H1 (cell line): Measurements from ENCODE around the gene TMEM44. TPM values are rescaled to one million over a fixed set of nuclear protein-coding genes. Genes with fewer than 3 reads are reported as not detected.

Experiments
- CTCF ChIA-PET: fragments of 300-600 bp; sonication (Branson Sonifier 250); formaldehyde crosslinking; loops from one replicate; lab custom pipeline; 2021; ENCODE audit not compliant: partially characterized antibody; lab: Charles Lee
- POLR2A ChIA-PET: fragments of 300-600 bp; sonication (Branson Sonifier 250); formaldehyde crosslinking; loops from one replicate; lab custom pipeline; 2021; ENCODE audit warnings: inconsistent platforms; ENCODE audit not compliant: partially characterized antibody; lab: Charles Lee
- DNase-seq, 2 experiments: peaks; one replicate each; pipeline versions ENCODE4 v3.0.0 to v3.0.0-alpha.2; 2010 to 2022; ENCODE audit warnings: low spot score in 2 of 2, low read depth in 1 of 2, mixed read lengths in 1 of 2
- FAIRE-seq: peaks from 2 replicates; lab custom pipeline; 2011; peaks lifted over from hg19 to GRCh38; lab: Jason Lieb, UNC
- H2AFZ ChIP-seq: 2 replicates; pipeline ENCODE4 v1.8.1; 2012; ENCODE audit warnings: low read length, inconsistent platforms
- H2AK5ac ChIP-seq: 2 replicates; pipeline ENCODE4 v1.6.1; 2013; ENCODE audit warnings: low read depth, low read length
- H2BK120ac ChIP-seq: replicated peaks from 2 replicates; pipeline ENCODE3; 2013; ENCODE audit warnings: low read depth, low read length, inconsistent platforms
- H2BK12ac ChIP-seq: 2 replicates; pipeline ENCODE4 v1.6.1; 2013; ENCODE audit warnings: low read depth, low read length
- H2BK15ac ChIP-seq: 2 replicates; pipeline ENCODE4 v1.6.1; 2013; ENCODE audit warnings: low read length
- H2BK20ac ChIP-seq: 2 replicates; pipeline ENCODE4 v1.6.1; 2013; ENCODE audit warnings: low read length
- H2BK5ac ChIP-seq: 2 replicates; pipeline ENCODE4 v1.6.1; 2013; ENCODE audit warnings: low read depth, low read length
- H3K14ac ChIP-seq: 2 replicates; pipeline ENCODE4 v1.6.1; 2013; ENCODE audit warnings: inconsistent platforms; ENCODE audit not compliant: insufficient read length
- H3K18ac ChIP-seq: 2 replicates; pipeline ENCODE4 v1.6.1; 2013; ENCODE audit warnings: low read length; ENCODE audit errors: extremely low read depth
- H3K23ac ChIP-seq: 2 replicates; pipeline ENCODE4 v1.6.1; 2013; ENCODE audit warnings: inconsistent platforms; ENCODE audit not compliant: insufficient read length
- H3K23me2 ChIP-seq: 2 replicates; pipeline ENCODE4 v1.6.1; 2013; ENCODE audit warnings: low read depth, low read length
- H3K27ac ChIP-seq: 2 replicates; pipeline ENCODE4 v1.6.1; 2011; ENCODE audit warnings: low read depth, low read length, inconsistent platforms
- H3K27me3 ChIP-seq, 4 experiments: replicated peaks in 1 of 4; 1 replicate in 1 of 4; 2 replicates in 3 of 4; pipeline versions ENCODE4 v1.6.1 to v1.8.1; 2011 to 2013; ENCODE audit warnings: low read length in 3 of 4, mild to moderate bottlenecking in 3 of 4, inconsistent platforms in 2 of 4, mixed read lengths in 2 of 4, moderate library complexity in 1 of 4; ENCODE audit not compliant: control insufficient read depth in 3 of 4, insufficient read depth in 3 of 4; ENCODE audit errors: extremely low read depth in 1 of 4
- H3K36me3 ChIP-seq, 4 experiments: 2 replicates each; pipeline versions ENCODE4 v1.6.1 to v1.8.1; 2011 to 2013; ENCODE audit warnings: mild to moderate bottlenecking in 4 of 4, low read length in 3 of 4, moderate library complexity in 2 of 4, control low read depth in 1 of 4, inconsistent platforms in 1 of 4; ENCODE audit not compliant: insufficient read depth in 4 of 4, control insufficient read depth in 2 of 4
- H3K4ac ChIP-seq: replicated peaks from 2 replicates; pipeline ENCODE3; 2013; ENCODE audit warnings: low read length, low read depth, mixed read lengths, inconsistent platforms; ENCODE audit not compliant: insufficient read length
- H3K4me1 ChIP-seq, 4 experiments: replicated peaks in 1 of 4; 1 replicate in 1 of 4; 2 replicates in 3 of 4; pipeline versions ENCODE4 v1.6.1 to v1.8.1; 2011 to 2013; ENCODE audit warnings: low read length in 3 of 4, inconsistent platforms in 2 of 4, mixed read lengths in 1 of 4; ENCODE audit not compliant: insufficient read depth in 4 of 4, control insufficient read depth in 3 of 4
- H3K4me2 ChIP-seq, 2 experiments: 2 replicates each; pipeline versions ENCODE4 v1.6.1 to v1.8.1; 2011 to 2013; ENCODE audit warnings: low read depth in 2 of 2, low read length in 2 of 2, control low read depth in 1 of 2, inconsistent platforms in 1 of 2, mild to moderate bottlenecking in 1 of 2; ENCODE audit not compliant: insufficient read depth in 1 of 2
- H3K4me3 ChIP-seq, 4 experiments: fragments of 200-600, 300-600 bp in 1 of 4; sonication (generic), shearing (Covaris generic), sonication (Bioruptor Twin) in 1 of 4; 2 replicates each; pipeline versions ENCODE4 v1.5.1 to v1.8.1; 2011 to 2016; ENCODE audit warnings: low read length in 4 of 4, low read depth in 3 of 4, control low read depth in 2 of 4, inconsistent platforms in 2 of 4, mild to moderate bottlenecking in 2 of 4, mixed read lengths in 1 of 4, moderate library complexity in 1 of 4; ENCODE audit not compliant: insufficient read depth in 2 of 4; ENCODE audit errors: extremely low read depth in 1 of 4
- H3K56ac ChIP-seq: replicated peaks from 2 replicates; pipeline ENCODE3; 2013; ENCODE audit warnings: low read depth, mild to moderate bottlenecking, mixed read lengths, low read length, inconsistent platforms; ENCODE audit not compliant: insufficient read length
- H3K79me1 ChIP-seq: 2 replicates; pipeline ENCODE4 v1.6.1; 2013; ENCODE audit warnings: low read depth, low read length, control low read depth
- H3K79me2 ChIP-seq, 2 experiments: 2 replicates each; pipeline versions ENCODE4 v1.6.1 to v1.8.1; 2012 to 2013; ENCODE audit warnings: low read length in 2 of 2, mild to moderate bottlenecking in 2 of 2, inconsistent platforms in 1 of 2; ENCODE audit not compliant: insufficient read depth in 2 of 2, control insufficient read depth in 1 of 2
- H3K9ac ChIP-seq, 4 experiments: replicated peaks in 1 of 4; 1 replicate in 1 of 4; 2 replicates in 3 of 4; pipeline versions ENCODE4 v1.6.1 to v1.8.1; 2011 to 2013; ENCODE audit warnings: low read depth in 3 of 4, low read length in 3 of 4, control low read depth in 2 of 4, mild to moderate bottlenecking in 2 of 4, moderate library complexity in 2 of 4, inconsistent platforms in 1 of 4; ENCODE audit errors: extremely low read depth in 1 of 4
- H3K9me3 ChIP-seq, 2 experiments: 2 replicates each; pipeline versions ENCODE4 v1.6.1 to v1.8.1; 2012 to 2013; ENCODE audit warnings: mild to moderate bottlenecking in 2 of 2, moderate library complexity in 2 of 2, control low read depth in 1 of 2, inconsistent platforms in 1 of 2, low read depth in 1 of 2, low read length in 1 of 2, mixed read lengths in 1 of 2; ENCODE audit not compliant: insufficient read depth in 2 of 2
- H4K20me1 ChIP-seq, 2 experiments: replicated peaks in 1 of 2; 2 replicates each; pipeline versions ENCODE3 to v1.8.1; 2011 to 2013; ENCODE audit warnings: inconsistent platforms in 2 of 2, low read length in 2 of 2, mild to moderate bottlenecking in 1 of 2; ENCODE audit not compliant: insufficient read depth in 2 of 2, control insufficient read depth in 1 of 2
- H4K5ac ChIP-seq: 2 replicates; pipeline ENCODE4 v1.6.1; 2013; ENCODE audit warnings: low read length, low read depth, mixed read lengths, inconsistent platforms; ENCODE audit not compliant: insufficient read length
- H4K8ac ChIP-seq: 2 replicates; pipeline ENCODE4 v1.8.0; 2013; ENCODE audit warnings: mild to moderate bottlenecking, moderate library complexity, low read length, inconsistent platforms; ENCODE audit not compliant: insufficient read depth; ENCODE audit errors: extremely low read depth
- H4K91ac ChIP-seq: replicated peaks from 2 replicates; pipeline ENCODE3; 2013; ENCODE audit warnings: low read length, mixed read lengths, inconsistent platforms; ENCODE audit not compliant: insufficient read length
- ATF3 ChIP-seq: IDR thresholded peaks from 2 replicates; pipeline ENCODE4 v1.6.1; 2011; ENCODE audit warnings: low read depth, mild to moderate bottlenecking, low read length; ENCODE audit not compliant: insufficient read depth
- EZH2 ChIP-seq: fragments of 200-600 bp; sonication (generic); IDR thresholded peaks from 2 replicates; pipeline ENCODE4 v1.7.1; 2012; ENCODE audit warnings: low read depth, mild to moderate bottlenecking, moderate library complexity, low read length, inconsistent platforms; ENCODE audit not compliant: severe bottlenecking
- GABPA ChIP-seq: IDR thresholded peaks from 2 replicates; pipeline ENCODE4 v1.6.1; 2011; ENCODE audit warnings: mild to moderate bottlenecking, low read length, moderate library complexity, borderline replicate concordance; ENCODE audit not compliant: insufficient read depth
- HDAC2 ChIP-seq, 2 experiments: fragments of 300-600 bp in 1 of 2; sonication (generic) in 1 of 2; IDR thresholded peaks; 2 replicates each; pipeline ENCODE4 v1.6.1; 2011 to 2012; ENCODE audit warnings: low read depth in 2 of 2, low read length in 2 of 2, mild to moderate bottlenecking in 2 of 2, moderate library complexity in 2 of 2, borderline replicate concordance in 1 of 2, inconsistent platforms in 1 of 2
- KDM5A ChIP-seq: fragments of 200-600 bp; IDR thresholded peaks from 2 replicates; pipeline ENCODE4 v1.7.1; 2012; ENCODE audit warnings: mild to moderate bottlenecking, low read length, inconsistent platforms, mixed read lengths
- NANOG ChIP-seq: IDR thresholded peaks from 2 replicates; pipeline ENCODE4 v1.6.1; 2011; ENCODE audit warnings: low read length, low read depth, mild to moderate bottlenecking, inconsistent platforms; ENCODE audit not compliant: insufficient read depth, poor library complexity, severe bottlenecking
- PHF8 ChIP-seq: fragments of 200-600 bp; sonication (generic); conservative IDR thresholded peaks from 2 replicates; pipeline ENCODE4 v1.7.1; 2012; ENCODE audit warnings: low read depth, mild to moderate bottlenecking, inconsistent platforms, low read length, moderate library complexity
- POLR2A ChIP-seq, 2 experiments: IDR thresholded peaks; 1 replicate in 1 of 2; 2 replicates in 1 of 2; pipeline ENCODE4 v1.6.1; 2011; ENCODE audit warnings: low read depth in 2 of 2, low read length in 2 of 2, mild to moderate bottlenecking in 2 of 2; ENCODE audit errors: control extremely low read depth in 1 of 2
- POLR2AphosphoS5 ChIP-seq: IDR thresholded peaks from 2 replicates; pipeline ENCODE4 v1.6.1; 2011; ENCODE audit warnings: low read depth, low read length
- POU5F1 ChIP-seq: IDR thresholded peaks from 2 replicates; pipeline ENCODE4 v1.6.1; 2011; ENCODE audit warnings: low read depth, mild to moderate bottlenecking, low read length, moderate library complexity
- RBBP5 ChIP-seq: IDR thresholded peaks from 2 replicates; pipeline ENCODE4 v1.7.1; 2012; ENCODE audit warnings: low read depth, mild to moderate bottlenecking, inconsistent platforms, low read length, moderate library complexity, borderline replicate concordance
- RFX5 ChIP-seq: IDR thresholded peaks from 2 replicates; pipeline ENCODE4 v1.6.1; 2011; ENCODE audit warnings: low read depth, low read length, improper control_type of control experiment, borderline replicate concordance
- SIN3A ChIP-seq, 2 experiments: IDR thresholded peaks in 1 of 2; conservative IDR thresholded peaks in 1 of 2; 2 replicates each; pipeline ENCODE4 v1.6.1; 2011 to 2012; ENCODE audit warnings: low read length in 2 of 2, improper control_type of control experiment in 1 of 2, low read depth in 1 of 2, mild to moderate bottlenecking in 1 of 2
- WGBS, 2 experiments: shearing (Covaris generic) in 1 of 2; methylation state at CpG; one replicate each; pipeline versions ENCODE4 v1.1.6 to v1.1.7; 2013 to 2015; ENCODE audit warnings: low lambda C conversion rate in 2 of 2, mixed read lengths in 2 of 2, inconsistent platforms in 1 of 2, low coverage in 1 of 2, missing lambda C conversion rate in 1 of 2; ENCODE audit not compliant: insufficient replicate concordance in 2 of 2, insufficient coverage in 1 of 2, insufficient read length in 1 of 2; ENCODE audit errors: extremely low coverage in 1 of 2, missing lambda C conversion rate in 1 of 2; 5-methylcytosine and 5-hydroxymethylcytosine counted together
- polyA plus RNA-seq, 7 experiments: library from polyadenylated mRNA; depleted of rRNA in 3 of 7; stranded (reverse) in 5 of 7; unstranded in 2 of 7; fragments of >200 nt in 5 of 7; fragments of 200-250 nt in 2 of 7; gene quantifications; 1 replicate in 5 of 7; 2 replicates in 1 of 7; 4 replicates in 1 of 7; pipeline versions ENCODE4 v1.2.1 to v1.2.3, GENCODE V29; 2011 to 2013; ENCODE audit warnings: missing spikeins in 2 of 7, mixed read lengths in 2 of 7
- total RNA-seq: library from RNA; stranded (reverse); fragmentation: NEBNext Ultra II Directional; extraction: Animal tissue kit (Norgen Biotek cat#: 25700); gene quantifications from 2 replicates; pipeline ENCODE4 v1.2.1, GENCODE V29; 2021

TMEM44 gene
- total and polyA plus RNA-seq, 2 of the 8 experiments (the other 6 are each of a cell fraction or from before 2014, with no cell fraction given) = 14.0 to 16.7 TPM

GRCh38 chr3:194539498-194539897 is 93.7 kb downstream of the TMEM44 start:
- H2BK15ac ChIP-seq = no peak overlapping the region
- H3K79me1 ChIP-seq = no peaks in the 10 kb centered on the region
- no peak overlapping the region for H2BK20ac ChIP-seq
- no peak overlapping the region for H3K4ac ChIP-seq
- H3K4me2 ChIP-seq = no peak overlapping the region
- no peak overlapping the region for H4K5ac ChIP-seq
- no peaks in the 10 kb centered on the region for H3K23me2 ChIP-seq
- no peak overlapping the region for H4K91ac ChIP-seq
- no peak overlapping the region for H3K18ac ChIP-seq
- H3K27ac ChIP-seq = no peak overlapping the region
- ChIA-PET POLR2A (no interaction called here), CTCF (no interaction called here)
- H3K9me3 ChIP-seq = peaks cover 2 to 3% of the 10 kb centered on the region in 2 experiments; a peak in 2 of 4 replicates
- no peak overlapping the region for H3K9ac ChIP-seq
- no peaks in the 10 kb centered on the region for H3K79me2 ChIP-seq
- no peak overlapping the region for H3K56ac ChIP-seq
- H3K4me1 ChIP-seq = no peaks in the 10 kb centered on the region
- no peak overlapping the region for H3K14ac ChIP-seq
- no peaks in the 10 kb centered on the region for H3K36me3 ChIP-seq
- H4K20me1 ChIP-seq = no peaks in the 10 kb centered on the region
- H2AK5ac ChIP-seq = no peak overlapping the region
- H2BK12ac ChIP-seq = no peak overlapping the region
- H2BK5ac ChIP-seq = no peak overlapping the region
- 93% methylated on average over 3 of the region's 3 CpGs; no CpG with 5 or more reads in 1 of the 2 experiments for WGBS, 2 experiments
- DNase-seq (no peak), FAIRE-seq (no peak)
- H2BK120ac ChIP-seq = no peak overlapping the region
- no peak overlapping the region for H3K4me3 ChIP-seq
- no peak overlapping the region for H2AFZ ChIP-seq
- H4K8ac ChIP-seq = no peak overlapping the region
- no peak overlapping the region for H3K23ac ChIP-seq
- no peaks in the 10 kb centered on the region for H3K27me3 ChIP-seq
- TF ChIP-seq RFX5 (no peak), NANOG (no peak), PHF8 (no peak), KDM5A (no peak), POLR2A (IDR thresholded peaks at IDR 0.05; ENCODE audit: control extremely low read depth in 1 of 2, low read depth in 2 of 2, low read length in 2 of 2) (no peak), HDAC2 (IDR thresholded peaks at IDR 0.05; ENCODE audit: borderline replicate concordance in 1 of 2, low read depth in 2 of 2, low read length in 2 of 2) (no peak), POU5F1 (no peak), SIN3A (conservative IDR thresholded peaks at IDR 0.05 in 1 of 2, IDR thresholded peaks at IDR 0.05 in 1 of 2; ENCODE audit: low read depth in 1 of 2, low read length in 2 of 2) (no peak), EZH2 (no peak), ATF3 (no peak), RBBP5 (no peak), POLR2AphosphoS5 (no peak), GABPA (no peak)
